ENCODE measurements around the gene ALKBH3.

The ALKBH3 gene

GRCh38 chr11:43914466-43914865 is 33.8 kb downstream of the ALKBH3 start:
- Mint-ChIP-seq H3K36me3 (ENCODE audit: low read depth) (peaks cover 39% of the 10 kb centered on the region), H3K4me3 (no peak overlapping the region), H3K27ac (no peak overlapping the region), H3K9me3 (no peaks in the 10 kb centered on the region), H3K4me1 (no peaks in the 10 kb centered on the region), H3K27me3 (ENCODE audit: low read depth, poor library complexity) (no peaks in the 10 kb centered on the region)
- no peak for TF ChIP-seq CTCF (IDR thresholded peaks at IDR 0.05)
- no peak for DNase-seq

- no peaks in the 10 kb centered on the region for H3K9me3 Mint-ChIP-seq
- H3K4me3 Mint-ChIP-seq, result no peak overlapping the region
- no peak overlapping the region for H3K27ac Mint-ChIP-seq
- no peaks in the 10 kb centered on the region for H3K27me3 Mint-ChIP-seq (ENCODE audit: low read depth, poor library complexity)
- no peak for TF ChIP-seq CTCF (IDR thresholded peaks at IDR 0.05)
- H3K4me1 Mint-ChIP-seq, result peaks cover 10% of the 10 kb centered on the region
- H3K36me3 Mint-ChIP-seq (ENCODE audit: low read depth), result peaks cover 26% of the 10 kb centered on the region
- DNase-seq, result no peak
Measured at GRCh38 chr11:43916621-43917020, 36.0 kb downstream of the ALKBH3 start.

- Mint-ChIP-seq H3K4me3 (no peak overlapping the region), H3K27ac (no peak overlapping the region), H3K27me3 (ENCODE audit: low read depth, poor library complexity) (no peaks in the 10 kb centered on the region), H3K9me3 (no peaks in the 10 kb centered on the region), H3K36me3 (ENCODE audit: low read depth) (peaks cover 22% of the 10 kb centered on the region), H3K4me1 (peaks cover 19% of the 10 kb centered on the region)
- no peak for TF ChIP-seq CTCF (IDR thresholded peaks at IDR 0.05)
- no peak for DNase-seq
Measured at GRCh38 chr11:43917851-43918250, 37.2 kb downstream of the ALKBH3 start.

- H3K36me3 Mint-ChIP-seq (ENCODE audit: low read depth), result peaks cover 22% of the 10 kb centered on the region
Measured at GRCh38 chr11:43918662-43919061, 38.0 kb downstream of the ALKBH3 start.

GRCh38 chr11:43919852-43920597 is 39.4 kb downstream of the ALKBH3 start:
- Mint-ChIP-seq H3K27me3 (ENCODE audit: low read depth, poor library complexity) (no peaks in the 10 kb centered on the region), H3K27ac (no peak overlapping the region)

More at GRCh38 chr11:43918662-43919061, 38.0 kb downstream of the ALKBH3 start:
- Mint-ChIP-seq H3K27ac (no peak overlapping the region), H3K27me3 (ENCODE audit: low read depth, poor library complexity) (no peaks in the 10 kb centered on the region), H3K9me3 (no peaks in the 10 kb centered on the region), H3K4me3 (no peak overlapping the region), H3K4me1 (peaks cover 27% of the 10 kb centered on the region)
- TF ChIP-seq CTCF (IDR thresholded peaks at IDR 0.05), result no peak
- no peak for DNase-seq

More at GRCh38 chr11:43919852-43920597, 39.4 kb downstream of the ALKBH3 start:
- peaks cover 13% of the 10 kb centered on the region for H3K36me3 Mint-ChIP-seq (ENCODE audit: low read depth)
- no peak for DNase-seq
- H3K4me3 Mint-ChIP-seq, result no peak overlapping the region
- peaks cover 32% of the 10 kb centered on the region for H3K4me1 Mint-ChIP-seq
- no peaks in the 10 kb centered on the region for H3K9me3 Mint-ChIP-seq
- TF ChIP-seq CTCF (IDR thresholded peaks at IDR 0.05), result no peak
